GM23338 (cell line): ENCODE results near the gene CSDE1. TPM values are rescaled to one million over a fixed set of nuclear protein-coding genes. Genes with fewer than 3 reads are reported as not detected.

Experiments used
- ATAC-seq: fragments of 200-7000 bp; cut with Tn5 transposase; 3 replicates; pipeline ENCODE4 v1.9.1; 2020
- DNase-seq: peaks from one replicate; pipeline ENCODE4 v3.0.0-alpha.2; 2015; ENCODE audit warnings: low spot score
- H2AFZ ChIP-seq: fragments of 200-600 bp; sonication (generic); 2 replicates; pipeline ENCODE4 v1.8.0; 2016; ENCODE audit warnings: antibody characterized with exemption, mild to moderate bottlenecking, moderate library complexity
- H3F3A ChIP-seq: fragments of 200-600 bp; sonication (generic); replicated peaks from 2 replicates; pipeline ENCODE4 v1.8.0; 2017; ENCODE audit warnings: antibody characterized with exemption, mixed run types, low read depth
- H3K27ac ChIP-seq: fragments of 200-600 bp; sonication (generic); 2 replicates; pipeline ENCODE4 v1.6.1; 2016; ENCODE audit warnings: low read depth
- H3K27me3 ChIP-seq: fragments of 200-600 bp; sonication (generic); 2 replicates; pipeline ENCODE4 v1.8.0; 2016; ENCODE audit warnings: mild to moderate bottlenecking, mixed run types, moderate library complexity; ENCODE audit not compliant: insufficient read depth
- H3K36me3 ChIP-seq: fragments of 200-600 bp; sonication (generic); 2 replicates; pipeline ENCODE4 v1.8.0; 2016; ENCODE audit warnings: mild to moderate bottlenecking; ENCODE audit not compliant: insufficient read depth
- H3K4me1 ChIP-seq: fragments of 200-600 bp; sonication (generic); 2 replicates; pipeline ENCODE4 v1.8.0; 2016; ENCODE audit warnings: mild to moderate bottlenecking, moderate library complexity; ENCODE audit not compliant: insufficient read depth
- H3K4me2 ChIP-seq: fragments of 200-600 bp; sonication (generic); 2 replicates; pipeline ENCODE4 v1.7.1; 2017; ENCODE audit warnings: mixed run types
- H3K4me3 ChIP-seq: fragments of 200-600 bp; sonication (generic); 2 replicates; pipeline ENCODE4 v1.6.1; 2016; ENCODE audit warnings: mixed run types
- H3K79me2 ChIP-seq: fragments of 200-600 bp; sonication (generic); replicated peaks from 2 replicates; pipeline ENCODE4 v1.8.0; 2017; ENCODE audit warnings: mild to moderate bottlenecking; ENCODE audit not compliant: insufficient read depth
- H3K9me2 ChIP-seq: fragments of 200-600 bp; sonication (generic); 2 replicates; pipeline ENCODE4 v1.8.0; 2017; ENCODE audit not compliant: insufficient read depth
- H4K20me1 ChIP-seq: fragments of 200-600 bp; sonication (generic); replicated peaks from 2 replicates; pipeline ENCODE4 v1.8.0; 2017; ENCODE audit warnings: mild to moderate bottlenecking; ENCODE audit not compliant: insufficient read depth
- H3K27ac Mint-ChIP-seq: 2 replicates; pipeline ENCODE4 v1.8.0; 2020; ENCODE audit warnings: inconsistent platforms, mild to moderate bottlenecking, moderate library complexity, mixed read lengths
- H3K27me3 Mint-ChIP-seq: 3 replicates; pipeline ENCODE4 v1.8.0; 2022; ENCODE audit warnings: low read depth, mild to moderate bottlenecking, moderate library complexity, mixed read lengths, inconsistent platforms; ENCODE audit not compliant: insufficient read depth, poor library complexity
- H3K36me3 Mint-ChIP-seq: 3 replicates; pipeline ENCODE4 v1.8.0; 2021; ENCODE audit warnings: low read depth, mild to moderate bottlenecking, inconsistent platforms, moderate library complexity, mixed read lengths
- H3K4me1 Mint-ChIP-seq: 3 replicates; pipeline ENCODE4 v1.8.0; 2020; ENCODE audit warnings: mild to moderate bottlenecking, inconsistent platforms, mixed read lengths
- H3K4me3 Mint-ChIP-seq: 3 replicates; pipeline ENCODE4 v1.8.0; 2021; ENCODE audit warnings: moderate library complexity, mild to moderate bottlenecking, inconsistent platforms, mixed read lengths
- H3K9me3 Mint-ChIP-seq: 3 replicates; pipeline ENCODE4 v1.8.0; 2020; ENCODE audit warnings: moderate library complexity, mild to moderate bottlenecking, inconsistent platforms, mixed read lengths
- CREB1 ChIP-seq: fragments of 250-450 bp; sonication (Bioruptor Pico); IDR thresholded peaks from 2 replicates; pipeline ENCODE4 v1.5.0; 2020; ENCODE audit warnings: low read depth, mild to moderate bottlenecking, moderate library complexity
- EZH2 ChIP-seq: fragments of 200-600 bp; sonication (generic); IDR thresholded peaks from one replicate; pipeline ENCODE4 v1.8.0; 2017; ENCODE audit warnings: antibody characterized with exemption, mild to moderate bottlenecking, low read depth; ENCODE audit not compliant: unreplicated experiment
- EZH2phosphoT487 ChIP-seq: fragments of 200-600 bp; sonication (generic); IDR thresholded peaks from one replicate; pipeline ENCODE4 v1.8.1; 2018; ENCODE audit warnings: antibody characterized with exemption; ENCODE audit not compliant: unreplicated experiment
- JUNB ChIP-seq: IDR thresholded peaks from one replicate; pipeline ENCODE4 v1.6.1; 2016; ENCODE audit warnings: antibody characterized with exemption; ENCODE audit not compliant: unreplicated experiment
- NANOG ChIP-seq: IDR thresholded peaks from 2 replicates; pipeline ENCODE4 v1.6.1; 2016; ENCODE audit warnings: antibody characterized with exemption, borderline replicate concordance
- POLR2AphosphoS5 ChIP-seq: IDR thresholded peaks from 2 replicates; pipeline ENCODE4 v1.6.1; 2016; ENCODE audit warnings: antibody characterized with exemption, low read depth
- STAT1 ChIP-seq: IDR thresholded peaks from one replicate; pipeline ENCODE4 v1.6.1; 2016; ENCODE audit warnings: antibody characterized with exemption; ENCODE audit not compliant: unreplicated experiment
- ZNF114 ChIP-seq: fragments of 250-450 bp; sonication (Bioruptor Pico); IDR thresholded peaks from 2 replicates; pipeline ENCODE4 v1.5.0; 2020; ENCODE audit warnings: mild to moderate bottlenecking, moderate library complexity
- ZNF331 ChIP-seq: fragments of 250-450 bp; sonication (Bioruptor Pico); IDR thresholded peaks from 2 replicates; pipeline ENCODE4 v1.5.0; 2020; ENCODE audit warnings: low read depth, mild to moderate bottlenecking, moderate library complexity
- polyA plus RNA-seq: library from polyadenylated mRNA; unstranded; fragments of >200 nt; fragmentation: Nextera tagmentation; extraction: Ambion mirVana; gene quantifications from 2 replicates; pipeline ENCODE4 v1.2.1, GENCODE V29; 2016
- total RNA-seq: library from RNA; depleted of rRNA; stranded (reverse); fragments of >200 nt; shearing (Covaris generic); gene quantifications from 2 replicates; pipeline ENCODE4 v1.2.3, GENCODE V29; 2014
- TF ChIP-seq, protein P1 (sequence below): IDR thresholded peaks from 2 replicates; pipeline ENCODE4 v1.6.1; 2016; ENCODE audit warnings: antibody characterized with exemption
- TF ChIP-seq, protein P2 (sequence below): IDR thresholded peaks from one replicate; pipeline ENCODE4 v1.6.1; 2018; ENCODE audit warnings: antibody characterized with exemption; ENCODE audit not compliant: unreplicated experiment
- TF ChIP-seq, protein P3 (sequence below), 2 experiments: fragments of 200-600 bp in 1 of 2; sonication (generic) in 1 of 2; conservative IDR thresholded peaks; 2 replicates each; pipeline versions ENCODE4 v1.5.1 to v1.6.1; 2016 to 2017; ENCODE audit warnings: antibody characterized with exemption in 2 of 2, low read depth in 2 of 2, mild to moderate bottlenecking in 2 of 2, moderate library complexity in 1 of 2
- TF ChIP-seq, protein P4 (sequence below): fragments of 250-450 bp; sonication (Bioruptor Pico); IDR thresholded peaks from 2 replicates; pipeline ENCODE4 v1.5.0; 2020; ENCODE audit warnings: mild to moderate bottlenecking, moderate library complexity

Gene CSDE1
- total and polyA plus RNA-seq, 2 experiments from 2014 or later, result 214 to 1,054 TPM

DNA sequence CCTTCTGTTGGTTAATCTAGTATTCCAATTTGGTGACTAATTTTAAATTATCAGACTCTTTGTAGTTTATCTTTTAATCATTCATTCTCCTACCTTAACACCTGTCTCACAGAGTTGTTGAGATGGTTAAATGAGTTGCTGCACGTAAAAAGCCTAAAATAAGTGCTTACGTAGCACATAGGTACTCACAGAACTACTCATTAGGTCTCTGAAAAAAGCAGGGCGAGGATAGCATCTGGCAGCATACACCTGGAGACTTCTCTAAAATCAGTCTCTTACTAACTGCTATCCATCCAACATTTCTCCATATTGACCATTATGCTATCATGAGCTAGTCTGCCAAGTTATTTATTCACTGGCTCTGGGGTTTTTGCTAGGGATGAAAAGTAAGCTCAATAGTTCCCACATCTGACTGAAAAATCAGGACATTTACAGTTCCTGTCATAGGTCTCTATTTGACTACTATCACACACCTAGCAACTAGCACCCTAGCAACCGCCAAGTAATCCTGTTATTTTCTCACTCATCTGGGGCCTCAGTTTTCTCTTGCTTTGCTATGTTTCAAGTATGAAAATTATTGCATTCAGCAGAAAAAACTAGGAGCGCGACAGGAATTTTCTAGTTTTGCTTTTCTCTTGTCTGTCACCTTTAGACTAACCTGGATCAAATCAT is 11.2 kb downstream of the CSDE1 start:
- H3K4me3 ChIP-seq, result no peak overlapping the region
- no peak for ATAC-seq
- peaks cover 83% of the 10 kb centered on the region for H3K36me3 Mint-ChIP-seq

More for the DNA sequence above, 11.2 kb downstream of the CSDE1 start:
- H3F3A ChIP-seq, result no peaks in the 10 kb centered on the region
- Mint-ChIP-seq H3K4me3 (no peak overlapping the region), H3K9me3 (no peaks in the 10 kb centered on the region), H3K27me3 (no peaks in the 10 kb centered on the region), H3K4me1 (peaks cover 12% of the 10 kb centered on the region; the same call in 2 of the 3 replicates), H3K27ac (no peak overlapping the region)
- H4K20me1 ChIP-seq, result peaks cover 73% of the 10 kb centered on the region
- peaks cover 100% of the 10 kb centered on the region for H3K79me2 ChIP-seq
- peaks cover 9% of the 10 kb centered on the region for H3K4me1 ChIP-seq
- no peak overlapping the region for H2AFZ ChIP-seq
- no peak overlapping the region for H3K4me2 ChIP-seq
- peaks cover 35% of the 10 kb centered on the region for H3K36me3 ChIP-seq
- TF ChIP-seq, protein P1, sequence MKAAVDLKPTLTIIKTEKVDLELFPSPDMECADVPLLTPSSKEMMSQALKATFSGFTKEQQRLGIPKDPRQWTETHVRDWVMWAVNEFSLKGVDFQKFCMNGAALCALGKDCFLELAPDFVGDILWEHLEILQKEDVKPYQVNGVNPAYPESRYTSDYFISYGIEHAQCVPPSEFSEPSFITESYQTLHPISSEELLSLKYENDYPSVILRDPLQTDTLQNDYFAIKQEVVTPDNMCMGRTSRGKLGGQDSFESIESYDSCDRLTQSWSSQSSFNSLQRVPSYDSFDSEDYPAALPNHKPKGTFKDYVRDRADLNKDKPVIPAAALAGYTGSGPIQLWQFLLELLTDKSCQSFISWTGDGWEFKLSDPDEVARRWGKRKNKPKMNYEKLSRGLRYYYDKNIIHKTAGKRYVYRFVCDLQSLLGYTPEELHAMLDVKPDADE, result no peak
- TF ChIP-seq, protein P2, sequence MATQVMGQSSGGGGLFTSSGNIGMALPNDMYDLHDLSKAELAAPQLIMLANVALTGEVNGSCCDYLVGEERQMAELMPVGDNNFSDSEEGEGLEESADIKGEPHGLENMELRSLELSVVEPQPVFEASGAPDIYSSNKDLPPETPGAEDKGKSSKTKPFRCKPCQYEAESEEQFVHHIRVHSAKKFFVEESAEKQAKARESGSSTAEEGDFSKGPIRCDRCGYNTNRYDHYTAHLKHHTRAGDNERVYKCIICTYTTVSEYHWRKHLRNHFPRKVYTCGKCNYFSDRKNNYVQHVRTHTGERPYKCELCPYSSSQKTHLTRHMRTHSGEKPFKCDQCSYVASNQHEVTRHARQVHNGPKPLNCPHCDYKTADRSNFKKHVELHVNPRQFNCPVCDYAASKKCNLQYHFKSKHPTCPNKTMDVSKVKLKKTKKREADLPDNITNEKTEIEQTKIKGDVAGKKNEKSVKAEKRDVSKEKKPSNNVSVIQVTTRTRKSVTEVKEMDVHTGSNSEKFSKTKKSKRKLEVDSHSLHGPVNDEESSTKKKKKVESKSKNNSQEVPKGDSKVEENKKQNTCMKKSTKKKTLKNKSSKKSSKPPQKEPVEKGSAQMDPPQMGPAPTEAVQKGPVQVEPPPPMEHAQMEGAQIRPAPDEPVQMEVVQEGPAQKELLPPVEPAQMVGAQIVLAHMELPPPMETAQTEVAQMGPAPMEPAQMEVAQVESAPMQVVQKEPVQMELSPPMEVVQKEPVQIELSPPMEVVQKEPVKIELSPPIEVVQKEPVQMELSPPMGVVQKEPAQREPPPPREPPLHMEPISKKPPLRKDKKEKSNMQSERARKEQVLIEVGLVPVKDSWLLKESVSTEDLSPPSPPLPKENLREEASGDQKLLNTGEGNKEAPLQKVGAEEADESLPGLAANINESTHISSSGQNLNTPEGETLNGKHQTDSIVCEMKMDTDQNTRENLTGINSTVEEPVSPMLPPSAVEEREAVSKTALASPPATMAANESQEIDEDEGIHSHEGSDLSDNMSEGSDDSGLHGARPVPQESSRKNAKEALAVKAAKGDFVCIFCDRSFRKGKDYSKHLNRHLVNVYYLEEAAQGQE, result no peak
- TF ChIP-seq, protein P3, sequence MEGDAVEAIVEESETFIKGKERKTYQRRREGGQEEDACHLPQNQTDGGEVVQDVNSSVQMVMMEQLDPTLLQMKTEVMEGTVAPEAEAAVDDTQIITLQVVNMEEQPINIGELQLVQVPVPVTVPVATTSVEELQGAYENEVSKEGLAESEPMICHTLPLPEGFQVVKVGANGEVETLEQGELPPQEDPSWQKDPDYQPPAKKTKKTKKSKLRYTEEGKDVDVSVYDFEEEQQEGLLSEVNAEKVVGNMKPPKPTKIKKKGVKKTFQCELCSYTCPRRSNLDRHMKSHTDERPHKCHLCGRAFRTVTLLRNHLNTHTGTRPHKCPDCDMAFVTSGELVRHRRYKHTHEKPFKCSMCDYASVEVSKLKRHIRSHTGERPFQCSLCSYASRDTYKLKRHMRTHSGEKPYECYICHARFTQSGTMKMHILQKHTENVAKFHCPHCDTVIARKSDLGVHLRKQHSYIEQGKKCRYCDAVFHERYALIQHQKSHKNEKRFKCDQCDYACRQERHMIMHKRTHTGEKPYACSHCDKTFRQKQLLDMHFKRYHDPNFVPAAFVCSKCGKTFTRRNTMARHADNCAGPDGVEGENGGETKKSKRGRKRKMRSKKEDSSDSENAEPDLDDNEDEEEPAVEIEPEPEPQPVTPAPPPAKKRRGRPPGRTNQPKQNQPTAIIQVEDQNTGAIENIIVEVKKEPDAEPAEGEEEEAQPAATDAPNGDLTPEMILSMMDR (conservative IDR thresholded peaks at IDR 0.05; ENCODE audit: low read depth in 2 of 2), result no peak
- TF ChIP-seq ZNF331 (CRISPR knock-in tag), result no peak
- TF ChIP-seq EZH2, result no peak
- TF ChIP-seq ZNF114 (CRISPR knock-in tag), result no peak
- TF ChIP-seq, protein P4, sequence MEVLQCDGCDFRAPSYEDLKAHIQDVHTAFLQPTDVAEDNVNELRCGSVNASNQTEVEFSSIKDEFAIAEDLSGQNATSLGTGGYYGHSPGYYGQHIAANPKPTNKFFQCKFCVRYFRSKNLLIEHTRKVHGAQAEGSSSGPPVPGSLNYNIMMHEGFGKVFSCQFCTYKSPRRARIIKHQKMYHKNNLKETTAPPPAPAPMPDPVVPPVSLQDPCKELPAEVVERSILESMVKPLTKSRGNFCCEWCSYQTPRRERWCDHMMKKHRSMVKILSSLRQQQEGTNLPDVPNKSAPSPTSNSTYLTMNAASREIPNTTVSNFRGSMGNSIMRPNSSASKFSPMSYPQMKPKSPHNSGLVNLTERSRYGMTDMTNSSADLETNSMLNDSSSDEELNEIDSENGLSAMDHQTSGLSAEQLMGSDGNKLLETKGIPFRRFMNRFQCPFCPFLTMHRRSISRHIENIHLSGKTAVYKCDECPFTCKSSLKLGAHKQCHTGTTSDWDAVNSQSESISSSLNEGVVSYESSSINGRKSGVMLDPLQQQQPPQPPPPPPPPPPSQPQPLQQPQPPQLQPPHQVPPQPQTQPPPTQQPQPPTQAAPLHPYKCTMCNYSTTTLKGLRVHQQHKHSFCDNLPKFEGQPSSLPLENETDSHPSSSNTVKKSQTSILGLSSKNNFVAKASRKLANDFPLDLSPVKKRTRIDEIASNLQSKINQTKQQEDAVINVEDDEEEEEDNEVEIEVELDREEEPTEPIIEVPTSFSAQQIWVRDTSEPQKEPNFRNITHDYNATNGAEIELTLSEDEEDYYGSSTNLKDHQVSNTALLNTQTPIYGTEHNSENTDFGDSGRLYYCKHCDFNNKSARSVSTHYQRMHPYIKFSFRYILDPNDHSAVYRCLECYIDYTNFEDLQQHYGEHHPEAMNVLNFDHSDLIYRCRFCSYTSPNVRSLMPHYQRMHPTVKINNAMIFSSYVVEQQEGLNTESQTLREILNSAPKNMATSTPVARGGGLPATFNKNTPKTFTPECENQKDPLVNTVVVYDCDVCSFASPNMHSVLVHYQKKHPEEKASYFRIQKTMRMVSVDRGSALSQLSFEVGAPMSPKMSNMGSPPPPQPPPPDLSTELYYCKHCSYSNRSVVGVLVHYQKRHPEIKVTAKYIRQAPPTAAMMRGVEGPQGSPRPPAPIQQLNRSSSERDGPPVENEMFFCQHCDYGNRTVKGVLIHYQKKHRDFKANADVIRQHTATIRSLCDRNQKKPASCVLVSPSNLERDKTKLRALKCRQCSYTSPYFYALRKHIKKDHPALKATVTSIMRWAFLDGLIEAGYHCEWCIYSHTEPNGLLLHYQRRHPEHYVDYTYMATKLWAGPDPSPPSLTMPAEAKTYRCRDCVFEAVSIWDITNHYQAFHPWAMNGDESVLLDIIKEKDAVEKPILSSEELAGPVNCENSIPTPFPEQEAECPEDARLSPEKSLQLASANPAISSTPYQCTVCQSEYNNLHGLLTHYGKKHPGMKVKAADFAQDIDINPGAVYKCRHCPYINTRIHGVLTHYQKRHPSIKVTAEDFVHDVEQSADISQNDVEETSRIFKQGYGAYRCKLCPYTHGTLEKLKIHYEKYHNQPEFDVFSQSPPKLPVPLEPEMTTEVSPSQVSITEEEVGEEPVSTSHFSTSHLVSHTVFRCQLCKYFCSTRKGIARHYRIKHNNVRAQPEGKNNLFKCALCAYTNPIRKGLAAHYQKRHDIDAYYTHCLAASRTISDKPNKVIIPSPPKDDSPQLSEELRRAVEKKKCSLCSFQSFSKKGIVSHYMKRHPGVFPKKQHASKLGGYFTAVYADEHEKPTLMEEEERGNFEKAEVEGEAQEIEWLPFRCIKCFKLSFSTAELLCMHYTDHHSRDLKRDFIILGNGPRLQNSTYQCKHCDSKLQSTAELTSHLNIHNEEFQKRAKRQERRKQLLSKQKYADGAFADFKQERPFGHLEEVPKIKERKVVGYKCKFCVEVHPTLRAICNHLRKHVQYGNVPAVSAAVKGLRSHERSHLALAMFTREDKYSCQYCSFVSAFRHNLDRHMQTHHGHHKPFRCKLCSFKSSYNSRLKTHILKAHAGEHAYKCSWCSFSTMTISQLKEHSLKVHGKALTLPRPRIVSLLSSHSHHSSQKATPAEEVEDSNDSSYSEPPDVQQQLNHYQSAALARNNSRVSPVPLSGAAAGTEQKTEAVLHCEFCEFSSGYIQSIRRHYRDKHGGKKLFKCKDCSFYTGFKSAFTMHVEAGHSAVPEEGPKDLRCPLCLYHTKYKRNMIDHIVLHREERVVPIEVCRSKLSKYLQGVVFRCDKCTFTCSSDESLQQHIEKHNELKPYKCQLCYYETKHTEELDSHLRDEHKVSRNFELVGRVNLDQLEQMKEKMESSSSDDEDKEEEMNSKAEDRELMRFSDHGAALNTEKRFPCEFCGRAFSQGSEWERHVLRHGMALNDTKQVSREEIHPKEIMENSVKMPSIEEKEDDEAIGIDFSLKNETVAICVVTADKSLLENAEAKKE (CRISPR knock-in tag), result no peak
- no peak for TF ChIP-seq NANOG
- TF ChIP-seq POLR2AphosphoS5, result no peak
- no peak for TF ChIP-seq CREB1 (CRISPR knock-in tag)
- no peak for TF ChIP-seq JUNB
- no peak for TF ChIP-seq EZH2phosphoT487
- no peak for TF ChIP-seq STAT1
- no peak for DNase-seq
- H3K27ac ChIP-seq, result no peak overlapping the region
- H3K9me2 ChIP-seq, result no peaks in the 10 kb centered on the region
- no peaks in the 10 kb centered on the region for H3K27me3 ChIP-seq
